Measurements from ENCODE around the gene RASL12.

RASL12 gene

DNA sequence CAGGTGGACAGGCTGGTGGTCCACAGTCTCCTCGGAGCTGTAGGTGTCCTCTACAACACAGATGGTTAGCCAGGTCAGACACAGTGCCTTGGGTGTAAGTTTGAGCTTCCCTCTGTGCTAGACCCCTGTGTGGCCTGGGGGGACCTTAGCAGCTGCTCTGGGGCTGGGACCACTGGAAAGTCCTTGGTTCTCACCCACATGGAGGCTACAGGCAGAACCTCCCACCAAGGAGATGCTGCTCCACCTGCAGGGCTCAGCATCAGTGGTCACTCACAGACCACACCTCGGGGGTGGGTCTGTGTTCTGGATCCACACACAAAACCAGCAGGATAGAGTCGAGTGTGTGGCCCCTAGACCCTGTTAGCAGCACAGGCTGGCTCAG, 8.4 kb downstream of the RASL12 start:
- H3K4me3 ChIP-seq, result peak overlapping the region; percentile 49
- H3K27ac ChIP-seq, result peak overlapping the region; percentile 95 to 100
- TF ChIP-seq, protein P1, sequence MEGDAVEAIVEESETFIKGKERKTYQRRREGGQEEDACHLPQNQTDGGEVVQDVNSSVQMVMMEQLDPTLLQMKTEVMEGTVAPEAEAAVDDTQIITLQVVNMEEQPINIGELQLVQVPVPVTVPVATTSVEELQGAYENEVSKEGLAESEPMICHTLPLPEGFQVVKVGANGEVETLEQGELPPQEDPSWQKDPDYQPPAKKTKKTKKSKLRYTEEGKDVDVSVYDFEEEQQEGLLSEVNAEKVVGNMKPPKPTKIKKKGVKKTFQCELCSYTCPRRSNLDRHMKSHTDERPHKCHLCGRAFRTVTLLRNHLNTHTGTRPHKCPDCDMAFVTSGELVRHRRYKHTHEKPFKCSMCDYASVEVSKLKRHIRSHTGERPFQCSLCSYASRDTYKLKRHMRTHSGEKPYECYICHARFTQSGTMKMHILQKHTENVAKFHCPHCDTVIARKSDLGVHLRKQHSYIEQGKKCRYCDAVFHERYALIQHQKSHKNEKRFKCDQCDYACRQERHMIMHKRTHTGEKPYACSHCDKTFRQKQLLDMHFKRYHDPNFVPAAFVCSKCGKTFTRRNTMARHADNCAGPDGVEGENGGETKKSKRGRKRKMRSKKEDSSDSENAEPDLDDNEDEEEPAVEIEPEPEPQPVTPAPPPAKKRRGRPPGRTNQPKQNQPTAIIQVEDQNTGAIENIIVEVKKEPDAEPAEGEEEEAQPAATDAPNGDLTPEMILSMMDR (IDR thresholded peaks at IDR 0.05), result no peak
- DNase-seq (ENCODE audit: low spot score), result no peak

DNA sequence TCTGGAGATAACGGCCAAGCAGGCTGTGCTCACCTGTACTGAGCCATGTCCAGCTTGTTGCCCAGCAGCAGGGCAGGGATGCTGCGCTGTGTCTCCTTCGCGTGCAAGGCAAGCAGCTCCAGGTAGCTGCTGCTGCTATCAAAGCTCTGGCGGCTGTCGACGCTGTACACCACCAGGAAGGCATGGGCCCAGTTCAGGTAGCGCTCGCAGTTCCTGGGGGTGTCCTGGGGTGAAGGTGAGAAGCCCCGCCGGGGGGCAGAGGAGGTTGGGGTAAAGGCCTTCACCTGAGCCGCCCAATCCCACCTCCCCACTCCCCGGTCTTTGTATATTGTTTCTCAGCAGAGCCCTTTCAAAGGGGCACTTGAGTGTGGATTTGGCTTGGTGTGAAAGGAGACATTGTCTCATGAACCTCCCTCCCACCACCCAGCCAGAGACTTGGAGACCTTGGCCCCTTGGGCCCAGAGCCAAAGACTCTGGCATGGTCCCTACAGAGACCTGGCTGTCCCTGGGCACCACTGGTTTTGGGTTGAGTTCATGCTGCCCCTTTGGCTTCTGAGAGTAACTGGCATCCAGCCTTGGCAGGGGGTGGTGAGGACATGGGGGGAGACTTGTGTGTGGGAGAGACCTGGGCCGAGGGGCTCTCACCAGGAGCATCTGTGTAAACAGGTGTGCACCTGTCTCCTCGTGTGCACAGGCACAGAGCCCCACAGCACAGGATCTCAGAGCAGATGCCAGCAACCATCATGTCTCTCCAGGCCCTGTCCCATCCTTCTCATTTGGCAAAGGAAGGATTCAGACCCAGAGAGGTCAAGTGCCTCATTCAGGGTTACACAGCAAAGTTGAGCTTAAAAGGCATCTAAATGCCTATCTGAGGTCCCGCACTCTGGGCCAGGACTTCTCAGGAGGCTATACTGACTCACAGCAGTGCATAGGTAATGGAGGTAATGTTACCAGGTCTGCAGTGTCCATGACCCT, 9.1 kb downstream of the RASL12 start:
- no peak overlapping the region for H3K4me3 ChIP-seq
- H3K27ac ChIP-seq, result peak overlapping the region; percentile 95 to 100
- DNase-seq (ENCODE audit: low spot score), result no peak
- TF ChIP-seq, protein P1 (IDR thresholded peaks at IDR 0.05), result no peak

DNA sequence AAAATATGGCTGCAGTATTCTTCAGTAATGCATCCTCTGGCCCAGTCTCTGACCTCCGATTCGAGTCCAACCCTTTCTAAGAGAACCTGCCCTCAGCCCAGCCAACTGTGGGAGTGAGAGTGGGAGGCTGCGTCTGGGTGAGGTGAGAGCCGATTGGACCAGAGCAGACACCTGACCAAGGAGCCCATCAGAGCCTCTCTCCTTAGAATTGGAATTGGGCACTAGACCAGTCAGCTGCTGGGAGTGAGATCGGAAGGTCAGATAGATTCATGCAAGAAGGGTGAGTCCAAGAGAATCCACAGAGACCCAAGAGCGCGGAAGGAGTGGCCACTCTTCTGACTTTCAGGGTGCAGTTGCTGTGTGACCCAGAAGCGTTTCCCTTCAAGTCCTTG, 10.2 kb downstream of the RASL12 start:
- TF ChIP-seq, protein P1 (IDR thresholded peaks at IDR 0.05), result no peak
- peak overlapping the region; percentile 10 for H3K4me3 ChIP-seq
- H3K27ac ChIP-seq, result peak overlapping the region; percentile 79 to 95
- no peak for DNase-seq (ENCODE audit: low spot score)

DNA sequence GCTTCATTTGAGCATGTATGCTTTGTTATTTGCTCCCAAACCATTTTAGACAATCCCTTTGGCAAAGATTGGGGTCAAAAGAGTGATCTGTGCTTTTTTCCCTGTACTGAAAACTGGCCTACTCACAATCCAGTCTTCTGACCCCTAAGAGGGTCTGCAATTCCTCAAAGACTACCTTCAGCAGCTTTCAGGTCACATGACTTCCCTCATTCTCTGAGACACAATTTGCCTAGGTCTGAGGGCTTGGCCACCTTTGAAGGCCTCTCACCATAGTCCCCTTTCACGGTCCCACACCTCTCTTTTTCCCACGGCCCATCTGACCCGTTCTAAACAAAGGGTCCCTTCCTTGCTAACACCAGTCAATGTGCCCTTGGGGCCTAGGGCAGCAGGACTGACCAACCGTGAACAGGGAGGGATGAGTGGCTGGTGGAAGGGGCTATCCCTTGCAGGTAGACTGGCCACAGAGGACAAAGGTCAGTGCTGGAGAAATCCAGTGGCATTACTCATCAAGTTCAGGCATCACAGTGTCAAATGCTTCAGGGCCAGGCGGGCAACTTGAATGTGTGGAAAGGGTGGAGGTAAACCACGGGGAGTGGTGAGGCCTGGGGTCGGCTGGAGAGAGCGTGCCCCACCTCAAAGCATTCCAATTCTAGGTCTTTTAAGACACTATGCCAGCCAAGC, 10.8 kb downstream of the RASL12 start:
- Histone ChIP-seq H3K27ac (peak overlapping the region; percentile 79 to 95), H3K4me3 (peak overlapping the region; percentile 10)
- TF ChIP-seq, protein P1 (IDR thresholded peaks at IDR 0.05), result no peak
- no peak for DNase-seq (ENCODE audit: low spot score)

DNA sequence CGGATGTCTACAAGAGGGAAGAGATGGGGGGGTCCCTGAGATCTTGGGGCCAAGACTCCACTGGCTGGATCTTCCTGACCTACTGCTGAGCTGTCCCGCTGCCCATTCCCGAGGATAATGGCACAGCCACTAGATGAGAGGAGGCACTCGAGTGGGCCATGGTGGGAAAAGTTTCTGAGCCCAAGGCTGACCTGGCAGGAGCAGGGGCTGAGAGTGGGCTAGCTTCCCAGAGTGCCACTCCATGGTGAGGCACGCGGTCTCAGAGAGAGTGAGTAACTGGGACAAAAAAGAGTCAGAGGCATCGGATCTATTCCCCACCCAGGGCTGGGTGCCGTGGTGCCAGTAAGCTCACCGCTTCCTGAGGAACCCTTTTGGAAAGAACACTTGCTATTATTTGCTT, 11.7 kb downstream of the RASL12 start:
- Histone ChIP-seq H3K4me3 (no peak overlapping the region), H3K27ac (peak overlapping the region; percentile 79 to 95)
- TF ChIP-seq, protein P1 (IDR thresholded peaks at IDR 0.05), result no peak
- no peak for DNase-seq (ENCODE audit: low spot score)

DNA sequence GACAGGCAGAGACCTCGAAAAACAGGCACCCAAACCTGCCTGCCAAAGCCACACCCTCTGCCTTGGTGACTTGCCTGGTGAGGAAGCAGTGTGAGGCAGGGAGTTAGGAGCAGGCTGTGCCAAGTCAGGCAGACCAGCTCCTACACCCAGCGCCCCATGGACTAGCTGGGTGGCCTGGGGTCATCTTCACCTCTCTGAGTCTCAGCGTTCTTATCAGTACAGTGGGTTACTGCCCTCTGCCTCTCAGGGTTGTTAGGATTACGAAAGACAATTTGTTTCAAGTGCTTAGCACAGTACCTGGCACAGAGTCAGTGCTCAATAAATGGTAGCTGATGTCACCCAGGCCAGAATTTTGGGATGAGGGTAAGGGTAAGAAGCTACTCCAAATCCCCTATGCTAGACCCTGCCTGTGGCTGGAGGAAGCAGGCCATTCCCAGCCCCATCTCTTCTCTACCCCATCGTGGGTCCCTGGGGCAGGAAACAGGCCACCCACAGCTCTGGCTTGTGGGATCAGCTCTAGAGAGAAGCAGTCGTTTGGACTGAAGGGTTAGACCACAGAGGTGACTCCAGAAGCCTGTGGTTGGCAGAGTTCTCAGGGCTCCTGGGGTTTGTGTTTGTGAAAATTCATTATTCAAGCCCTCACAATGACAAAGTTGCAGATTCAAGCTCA, 12.5 kb downstream of the RASL12 start:
- no peak for DNase-seq (ENCODE audit: low spot score)

More for the DNA sequence above, 12.5 kb downstream of the RASL12 start:
- Histone ChIP-seq H3K4me3 (peak overlapping the region; percentile 22), H3K27ac (peak overlapping the region; percentile 79 to 95)
- TF ChIP-seq, protein P1 (IDR thresholded peaks at IDR 0.05), result no peak

Data from coronary artery (tissue), 2 donors.